CD4-positive, alpha-beta T cell (primary cell): ENCODE data around the gene GLP1R. TPM values are rescaled to one million over a fixed set of nuclear protein-coding genes. Genes with fewer than 3 reads are reported as not detected.

ENCODE experiments used
- ATAC-seq: fragments of 200-7000 bp; cut with Tn5 transposase; one replicate; pipeline ENCODE4 v1.10.0; 2022; ENCODE audit warnings: mild to moderate bottlenecking; ENCODE audit not compliant: poor library complexity
- CTCF ChIA-PET: fragments of 350-600 bp; sonication (Branson Sonifier 250); formaldehyde crosslinking; loops from one replicate; lab custom pipeline; 2021; ENCODE audit warnings: antibody characterized with exemption, inconsistent platforms; lab: Charles Lee
- POLR2A ChIA-PET: fragments of 350-600 bp; sonication (Branson Sonifier 250); formaldehyde crosslinking; loops from one replicate; lab custom pipeline; 2021; ENCODE audit warnings: antibody characterized with exemption, inconsistent platforms; lab: Charles Lee
- DNase-seq, 14 experiments: peaks; one replicate each; pipeline ENCODE4 v3.0.0-alpha.2; 2013 to 2020; ENCODE audit warnings: mixed read lengths in 2 of 14
- H3K27ac ChIP-seq, 2 donors: one replicate each; pipeline versions ENCODE4 v1.5.1 to v1.7.0; 2013; ENCODE audit warnings: low read length in 2 of 2, low read depth in 1 of 2, mild to moderate bottlenecking in 1 of 2
- H3K27me3 ChIP-seq, 2 experiments: 1 replicate in 1 of 2; 2 replicates in 1 of 2; pipeline versions ENCODE4 v1.6.1 to v1.7.0; 2013; ENCODE audit warnings: low read length in 2 of 2, control low read depth in 1 of 2, mild to moderate bottlenecking in 1 of 2, moderate library complexity in 1 of 2; ENCODE audit not compliant: insufficient read depth in 2 of 2, control insufficient read depth in 1 of 2
- H3K36me3 ChIP-seq: one replicate; pipeline ENCODE4 v1.6.1; 2013; ENCODE audit warnings: low read length, control low read depth; ENCODE audit not compliant: insufficient read depth
- H3K4me1 ChIP-seq: one replicate; pipeline ENCODE4 v1.6.1; 2013; ENCODE audit warnings: low read length, control low read depth; ENCODE audit not compliant: insufficient read depth
- H3K4me3 ChIP-seq: one replicate; pipeline ENCODE4 v1.5.1; 2013; ENCODE audit warnings: mild to moderate bottlenecking, low read length, moderate library complexity
- H3K9me3 ChIP-seq, 2 experiments: 1 replicate in 1 of 2; 2 replicates in 1 of 2; pipeline versions ENCODE4 v1.6.1 to v1.7.0; 2013; ENCODE audit warnings: low read length in 2 of 2, mild to moderate bottlenecking in 2 of 2, control low read depth in 1 of 2, moderate library complexity in 1 of 2; ENCODE audit not compliant: control insufficient read depth in 1 of 2, insufficient read depth in 1 of 2
- H3K27ac Mint-ChIP-seq: one replicate; pipeline ENCODE4 v1.8.0; 2020; ENCODE audit warnings: mixed read lengths
- H3K27me3 Mint-ChIP-seq: one replicate; pipeline ENCODE4 v1.8.0; 2021; ENCODE audit warnings: mixed read lengths
- H3K36me3 Mint-ChIP-seq: one replicate; pipeline ENCODE4 v1.8.0; 2021; ENCODE audit warnings: low read depth, mixed read lengths
- H3K4me1 Mint-ChIP-seq: one replicate; pipeline ENCODE4 v1.8.0; 2021; ENCODE audit warnings: low read depth, mixed read lengths
- H3K4me3 Mint-ChIP-seq: one replicate; pipeline ENCODE4 v1.8.0; 2020; ENCODE audit warnings: mild to moderate bottlenecking, mixed read lengths
- H3K9me3 Mint-ChIP-seq: one replicate; pipeline ENCODE4 v1.8.0; 2020; ENCODE audit warnings: mixed read lengths
- intact Hi-C, 2 experiments: fragments of 100-400 bp; cut with DNase I in 1 of 2; cut with micrococcal nuclease in 1 of 2; formaldehyde crosslinking; loops; one replicate each; pipeline versions ENCODE4 v1.15.1 to v1.9.0; 2023 to 2025; cut with DNase I, micrococcal nuclease
- total RNA-seq, 174 experiments: library from RNA in 2 of 174; stranded (reverse) in 2 of 174; gene quantifications; one replicate each; pipeline ENCODE4 v1.2.3 and lab custom pipeline; 2021 to 2026
- TF ChIP-seq, protein P1 (sequence below): fragments of 200-600 bp; IDR thresholded peaks from one replicate; pipeline ENCODE4 v1.8.0; 2022; ENCODE audit warnings: antibody characterized with exemption, mild to moderate bottlenecking

GLP1R gene
- total RNA-seq, 2 experiments from 2014 or later, result not detected

DNA sequence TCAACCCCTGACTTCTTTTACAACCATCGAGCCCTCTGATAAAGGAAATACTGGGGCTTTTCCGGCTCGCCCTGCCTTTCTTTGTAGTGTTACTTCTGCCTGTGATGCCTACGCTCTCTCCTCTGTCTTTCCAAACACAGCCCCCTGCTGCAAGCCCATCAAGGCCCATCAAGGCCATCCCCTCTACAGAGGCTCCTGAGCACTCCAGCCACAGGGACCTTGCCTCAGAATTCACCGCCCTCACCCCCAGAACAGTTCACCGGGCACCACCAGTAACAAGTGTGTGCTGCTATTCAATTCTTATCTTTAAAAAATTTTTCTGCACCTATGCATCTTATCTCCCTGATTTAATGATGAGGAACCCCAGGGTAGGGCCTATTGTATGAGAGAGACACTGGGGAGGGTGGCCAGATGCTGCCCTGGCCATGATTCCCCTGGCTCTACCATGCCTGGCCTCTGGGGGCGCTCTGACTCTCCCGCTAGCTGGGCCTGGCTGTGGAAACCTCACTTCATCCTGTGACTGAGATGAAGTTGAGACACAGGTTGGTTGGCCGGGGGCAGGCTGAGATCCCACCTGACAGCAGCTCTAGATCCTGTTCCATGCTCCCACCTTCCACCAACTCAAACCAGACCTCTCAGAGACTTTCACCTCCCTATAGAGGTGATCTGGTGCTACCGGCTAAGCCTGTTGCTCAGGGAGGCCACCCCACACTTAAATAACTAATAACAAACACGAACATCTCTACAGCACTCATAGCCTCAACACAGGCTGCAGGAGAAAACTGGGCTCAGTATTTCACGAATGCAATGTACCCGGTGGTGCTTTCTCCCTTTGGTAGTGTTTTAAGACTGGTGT is 19.2 kb upstream of the GLP1R start:
- intact Hi-C loops, result no loop called here
- peaks cover 55% of the 10 kb centered on the region for H3K27me3 Mint-ChIP-seq
- TF ChIP-seq, protein P1, sequence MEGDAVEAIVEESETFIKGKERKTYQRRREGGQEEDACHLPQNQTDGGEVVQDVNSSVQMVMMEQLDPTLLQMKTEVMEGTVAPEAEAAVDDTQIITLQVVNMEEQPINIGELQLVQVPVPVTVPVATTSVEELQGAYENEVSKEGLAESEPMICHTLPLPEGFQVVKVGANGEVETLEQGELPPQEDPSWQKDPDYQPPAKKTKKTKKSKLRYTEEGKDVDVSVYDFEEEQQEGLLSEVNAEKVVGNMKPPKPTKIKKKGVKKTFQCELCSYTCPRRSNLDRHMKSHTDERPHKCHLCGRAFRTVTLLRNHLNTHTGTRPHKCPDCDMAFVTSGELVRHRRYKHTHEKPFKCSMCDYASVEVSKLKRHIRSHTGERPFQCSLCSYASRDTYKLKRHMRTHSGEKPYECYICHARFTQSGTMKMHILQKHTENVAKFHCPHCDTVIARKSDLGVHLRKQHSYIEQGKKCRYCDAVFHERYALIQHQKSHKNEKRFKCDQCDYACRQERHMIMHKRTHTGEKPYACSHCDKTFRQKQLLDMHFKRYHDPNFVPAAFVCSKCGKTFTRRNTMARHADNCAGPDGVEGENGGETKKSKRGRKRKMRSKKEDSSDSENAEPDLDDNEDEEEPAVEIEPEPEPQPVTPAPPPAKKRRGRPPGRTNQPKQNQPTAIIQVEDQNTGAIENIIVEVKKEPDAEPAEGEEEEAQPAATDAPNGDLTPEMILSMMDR, result peak; percentile 65
- DNase-seq, result peak in 12 of 14 experiments; percentile 14 to 46 (median 25)
- ChIA-PET POLR2A (no interaction called here), CTCF (no interaction called here)
- H3K27ac Mint-ChIP-seq, result no peak overlapping the region
- H3K27ac ChIP-seq, result no peak overlapping the region
- H3K4me1 Mint-ChIP-seq, result no peaks in the 10 kb centered on the region
- H3K36me3 Mint-ChIP-seq, result no peaks in the 10 kb centered on the region
- H3K27me3 ChIP-seq, result peaks cover 3 to 5% of the 10 kb centered on the region in 2 experiments
- H3K4me3 ChIP-seq, result no peak overlapping the region
- H3K36me3 ChIP-seq, result no peaks in the 10 kb centered on the region
- no peaks in the 10 kb centered on the region for H3K9me3 Mint-ChIP-seq
- ATAC-seq, result no peak
- no peaks in the 10 kb centered on the region for H3K4me1 ChIP-seq
- H3K9me3 ChIP-seq, result no peaks in the 10 kb centered on the region
- H3K4me3 Mint-ChIP-seq, result no peak overlapping the region

DNA sequence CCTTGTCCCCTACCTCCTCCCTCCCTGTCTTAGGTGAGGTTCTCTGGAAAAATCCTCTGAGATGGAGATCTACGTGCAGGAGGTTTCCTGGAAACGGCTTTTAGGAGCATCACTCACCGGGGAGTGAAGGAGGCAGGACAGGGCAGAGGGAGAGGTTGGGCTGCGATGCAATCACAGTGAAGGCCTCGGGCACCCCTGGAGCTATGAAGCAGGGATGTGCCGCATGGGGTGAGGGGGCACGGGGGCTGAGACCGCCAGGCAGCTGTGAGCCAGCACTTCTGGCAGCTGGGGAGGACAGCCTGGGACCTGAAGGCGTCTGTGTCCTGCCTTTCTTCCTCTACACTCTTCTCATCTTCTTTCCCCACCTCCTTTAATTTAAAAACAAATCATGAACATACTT is 12.9 kb upstream of the GLP1R start:
- H3K9me3 ChIP-seq, result no peaks in the 10 kb centered on the region
- POLR2A ChIA-PET, result no interaction called here
- Mint-ChIP-seq H3K4me1 (no peaks in the 10 kb centered on the region), H3K36me3 (no peaks in the 10 kb centered on the region), H3K27ac (no peak overlapping the region), H3K4me3 (no peak overlapping the region), H3K9me3 (no peaks in the 10 kb centered on the region), H3K27me3 (peaks cover 75% of the 10 kb centered on the region)
- TF ChIP-seq, protein P1, result no peak
- peaks cover 0 to 12% of the 10 kb centered on the region in 2 experiments for H3K27me3 ChIP-seq
- CTCF ChIA-PET, result no interaction called here
- no peak overlapping the region for H3K4me3 ChIP-seq
- H3K27ac ChIP-seq, result no peak overlapping the region
- DNase-seq (no peak), ATAC-seq (no peak)
- intact Hi-C loops, result no loop called here
- H3K4me1 ChIP-seq, result no peaks in the 10 kb centered on the region
- H3K36me3 ChIP-seq, result no peaks in the 10 kb centered on the region

DNA sequence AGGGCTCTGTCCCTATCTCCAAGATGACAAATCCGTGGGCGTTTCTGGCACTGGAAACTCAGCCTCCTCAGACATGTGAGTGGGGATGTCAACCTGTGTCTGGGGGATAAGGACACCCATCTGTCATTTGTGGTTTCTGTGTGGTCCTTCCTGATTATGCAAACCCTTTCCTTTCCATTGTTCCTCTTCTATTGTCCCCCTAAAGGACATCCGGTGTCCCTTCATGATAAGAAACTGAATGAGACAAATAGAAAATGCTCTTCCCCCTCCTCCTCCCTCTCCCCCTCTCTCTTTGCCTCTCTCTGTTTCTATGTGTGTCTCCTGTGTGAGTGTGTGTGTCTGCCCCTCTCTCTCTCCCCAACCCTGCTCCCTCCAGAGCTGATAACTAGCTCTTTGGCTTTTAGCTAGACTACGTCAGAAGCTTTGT is 11.5 kb upstream of the GLP1R start:
- POLR2A ChIA-PET, result no interaction called here
- CTCF ChIA-PET, result no interaction called here
- no peak overlapping the region for H3K4me3 ChIP-seq

More for the DNA sequence above, 11.5 kb upstream of the GLP1R start:
- Histone ChIP-seq H3K36me3 (no peaks in the 10 kb centered on the region), H3K27me3 (peaks cover 0 to 12% of the 10 kb centered on the region in 2 experiments), H3K27ac (no peak overlapping the region), H3K4me1 (no peaks in the 10 kb centered on the region), H3K9me3 (peaks cover 0 to 3% of the 10 kb centered on the region in 2 experiments)
- H3K9me3 Mint-ChIP-seq, result no peaks in the 10 kb centered on the region
- H3K4me1 Mint-ChIP-seq, result no peaks in the 10 kb centered on the region
- H3K4me3 Mint-ChIP-seq, result no peak overlapping the region
- H3K36me3 Mint-ChIP-seq, result no peaks in the 10 kb centered on the region
- intact Hi-C loops, result no loop called here
- H3K27ac Mint-ChIP-seq, result no peak overlapping the region
- TF ChIP-seq, protein P1, result no peak
- ATAC-seq, result no peak
- H3K27me3 Mint-ChIP-seq, result peaks cover 80% of the 10 kb centered on the region
- DNase-seq, result no peak
